ENCODE data around the gene SHC2. TPM values are rescaled to one million over a fixed set of nuclear protein-coding genes. Genes with fewer than 3 reads are reported as not detected.

Gene SHC2
- total and polyA plus RNA-seq, 2 of the 8 experiments (the other 6 are each of a cell fraction or from before 2014, with no cell fraction given): 4.4 to 7.3 TPM

GRCh38 chr19:441213-441836 lies 19.5 kb downstream of the SHC2 start:
- H2AK5ac ChIP-seq (ENCODE audit: low read depth, low read length): no peak overlapping the region
- H3K27ac ChIP-seq (ENCODE audit: low read depth, low read length): no peak overlapping the region
- no peak overlapping the region for H2BK5ac ChIP-seq (ENCODE audit: low read depth, low read length)
- no peak overlapping the region for H3K18ac ChIP-seq (ENCODE audit: extremely low read depth, low read length)
- no peak overlapping the region for H4K5ac ChIP-seq (ENCODE audit: insufficient read length, low read depth, low read length)
- H2BK20ac ChIP-seq (ENCODE audit: low read length): no peak overlapping the region
- no peak for FAIRE-seq
- CTCF ChIA-PET (ENCODE audit: partially characterized antibody): interaction anchor here (0.9 kb wide), 1 partner anchor 167 kb away, joined by 3 read pairs; no protein-coding TSS in a partner anchor
- H4K91ac ChIP-seq (replicated peaks; ENCODE audit: insufficient read length, low read length): no peak overlapping the region
- no peaks in the 10 kb centered on the region for H3K27me3 ChIP-seq (replicated peaks in 1 of 4; ENCODE audit: control insufficient read depth in 3 of 4, extremely low read depth in 1 of 4, insufficient read depth in 3 of 4, low read length in 3 of 4)
- no peaks in the 10 kb centered on the region for H3K79me1 ChIP-seq (ENCODE audit: low read depth, low read length)
- peaks cover 22% of the 10 kb centered on the region; the same call in 1 of the 2 replicates for H3K23me2 ChIP-seq (ENCODE audit: low read depth, low read length)
- no peaks in the 10 kb centered on the region for H3K36me3 ChIP-seq (ENCODE audit: control insufficient read depth in 2 of 4, insufficient read depth in 4 of 4, low read length in 3 of 4)
- no peak overlapping the region for H2BK12ac ChIP-seq (ENCODE audit: low read depth, low read length)
- WGBS, 2 experiments (ENCODE audit: extremely low coverage in 1 of 2, insufficient coverage in 1 of 2, insufficient read length in 1 of 2, insufficient replicate concordance in 2 of 2, low coverage in 1 of 2, low lambda C conversion rate in 2 of 2, missing lambda C conversion rate in 1 of 2): 77% methylated on average over 23 of the region's 23 CpGs; no CpG with 5 or more reads in 1 of the 2 experiments
- no peaks in the 10 kb centered on the region for H3K9me3 ChIP-seq (ENCODE audit: insufficient read depth in 2 of 2, low read depth in 1 of 2, low read length in 1 of 2)
- H3K79me2 ChIP-seq (ENCODE audit: control insufficient read depth in 1 of 2, insufficient read depth in 2 of 2, low read length in 2 of 2): no peaks in the 10 kb centered on the region
- H3K9ac ChIP-seq (replicated peaks in 1 of 4; ENCODE audit: extremely low read depth in 1 of 4, low read depth in 3 of 4, low read length in 3 of 4): no peak overlapping the region
- no peak overlapping the region for H2BK15ac ChIP-seq (ENCODE audit: low read length)
- peaks cover 0 to 5% of the 10 kb centered on the region in 2 experiments for H4K20me1 ChIP-seq (replicated peaks in 1 of 2; ENCODE audit: control insufficient read depth in 1 of 2, insufficient read depth in 2 of 2, low read length in 2 of 2)
- H2BK120ac ChIP-seq (replicated peaks; ENCODE audit: low read depth, low read length): no peak overlapping the region
- H3K4me1 ChIP-seq (replicated peaks in 1 of 4; ENCODE audit: control insufficient read depth in 3 of 4, insufficient read depth in 4 of 4, low read length in 3 of 4): peaks cover 0 to 11% (median 2%) of the 10 kb centered on the region in 4 experiments; a peak in 3 of 7 replicates
- H3K4me2 ChIP-seq (ENCODE audit: insufficient read depth in 1 of 2, low read depth in 2 of 2, low read length in 2 of 2): no peak overlapping the region
- H3K4ac ChIP-seq (replicated peaks; ENCODE audit: insufficient read length, low read depth, low read length): no peak overlapping the region
- no peak overlapping the region for H3K56ac ChIP-seq (replicated peaks; ENCODE audit: insufficient read length, low read depth, low read length)
- H4K8ac ChIP-seq (ENCODE audit: extremely low read depth, insufficient read depth, low read length): no peak overlapping the region
- H3K23ac ChIP-seq (ENCODE audit: insufficient read length): no peak overlapping the region
- POLR2A ChIA-PET (ENCODE audit: partially characterized antibody): no interaction called here
- no peak overlapping the region for H3K14ac ChIP-seq (ENCODE audit: insufficient read length)
- H3K4me3 ChIP-seq (ENCODE audit: extremely low read depth in 1 of 4, insufficient read depth in 2 of 4, low read depth in 3 of 4, low read length in 4 of 4): no peak overlapping the region
- H2AFZ ChIP-seq (ENCODE audit: low read length): no peak overlapping the region
- DNase-seq (ENCODE audit: low read depth in 1 of 2, low spot score in 2 of 2): no peak
- TF ChIP-seq ATF2 (IDR thresholded peaks at IDR 0.05; ENCODE audit: low read length) (no peak), SUZ12 (IDR thresholded peaks at IDR 0.05; ENCODE audit: low read length) (no peak), JUN (IDR thresholded peaks at IDR 0.05; ENCODE audit: low read depth, low read length) (no peak), USF2 (IDR thresholded peaks at IDR 0.05; ENCODE audit: low read length) (no peak), RFX5 (IDR thresholded peaks at IDR 0.05; ENCODE audit: borderline replicate concordance, low read depth, low read length) (no peak), TCF12 (IDR thresholded peaks at IDR 0.05; ENCODE audit: low read depth, low read length) (no peak), SP2 (IDR thresholded peaks at IDR 0.05; ENCODE audit: low read length) (no peak), BACH1 (IDR thresholded peaks at IDR 0.05; ENCODE audit: low read length) (no peak), JUND (IDR thresholded peaks at IDR 0.05; ENCODE audit: low read length) (no peak), MAX (IDR thresholded peaks at IDR 0.05) (no peak), CEBPB (IDR thresholded peaks at IDR 0.05; ENCODE audit: low read depth, low read length) (no peak)

All from H1 (cell line).